SIG-M5 (cell line): ENCODE results near the gene RASL12.
A peak's percentile ranks its signal among the peaks of the same experiment; 100 is the strongest.
"Not testable (repeated sequence)": the region's sequence is repeated elsewhere in the genome, so short reads cannot be mapped to it uniquely, and the experiment has no call there.

Experiments used
- DNase-seq: peaks from one replicate; lab custom pipeline; 2025; lab: John Stamatoyannopoulos, UW

The RASL12 gene

DNA sequence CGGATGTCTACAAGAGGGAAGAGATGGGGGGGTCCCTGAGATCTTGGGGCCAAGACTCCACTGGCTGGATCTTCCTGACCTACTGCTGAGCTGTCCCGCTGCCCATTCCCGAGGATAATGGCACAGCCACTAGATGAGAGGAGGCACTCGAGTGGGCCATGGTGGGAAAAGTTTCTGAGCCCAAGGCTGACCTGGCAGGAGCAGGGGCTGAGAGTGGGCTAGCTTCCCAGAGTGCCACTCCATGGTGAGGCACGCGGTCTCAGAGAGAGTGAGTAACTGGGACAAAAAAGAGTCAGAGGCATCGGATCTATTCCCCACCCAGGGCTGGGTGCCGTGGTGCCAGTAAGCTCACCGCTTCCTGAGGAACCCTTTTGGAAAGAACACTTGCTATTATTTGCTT is 11.7 kb downstream of the RASL12 start:
- no peak for DNase-seq

DNA sequence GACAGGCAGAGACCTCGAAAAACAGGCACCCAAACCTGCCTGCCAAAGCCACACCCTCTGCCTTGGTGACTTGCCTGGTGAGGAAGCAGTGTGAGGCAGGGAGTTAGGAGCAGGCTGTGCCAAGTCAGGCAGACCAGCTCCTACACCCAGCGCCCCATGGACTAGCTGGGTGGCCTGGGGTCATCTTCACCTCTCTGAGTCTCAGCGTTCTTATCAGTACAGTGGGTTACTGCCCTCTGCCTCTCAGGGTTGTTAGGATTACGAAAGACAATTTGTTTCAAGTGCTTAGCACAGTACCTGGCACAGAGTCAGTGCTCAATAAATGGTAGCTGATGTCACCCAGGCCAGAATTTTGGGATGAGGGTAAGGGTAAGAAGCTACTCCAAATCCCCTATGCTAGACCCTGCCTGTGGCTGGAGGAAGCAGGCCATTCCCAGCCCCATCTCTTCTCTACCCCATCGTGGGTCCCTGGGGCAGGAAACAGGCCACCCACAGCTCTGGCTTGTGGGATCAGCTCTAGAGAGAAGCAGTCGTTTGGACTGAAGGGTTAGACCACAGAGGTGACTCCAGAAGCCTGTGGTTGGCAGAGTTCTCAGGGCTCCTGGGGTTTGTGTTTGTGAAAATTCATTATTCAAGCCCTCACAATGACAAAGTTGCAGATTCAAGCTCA is 12.5 kb downstream of the RASL12 start:
- no peak for DNase-seq

DNA sequence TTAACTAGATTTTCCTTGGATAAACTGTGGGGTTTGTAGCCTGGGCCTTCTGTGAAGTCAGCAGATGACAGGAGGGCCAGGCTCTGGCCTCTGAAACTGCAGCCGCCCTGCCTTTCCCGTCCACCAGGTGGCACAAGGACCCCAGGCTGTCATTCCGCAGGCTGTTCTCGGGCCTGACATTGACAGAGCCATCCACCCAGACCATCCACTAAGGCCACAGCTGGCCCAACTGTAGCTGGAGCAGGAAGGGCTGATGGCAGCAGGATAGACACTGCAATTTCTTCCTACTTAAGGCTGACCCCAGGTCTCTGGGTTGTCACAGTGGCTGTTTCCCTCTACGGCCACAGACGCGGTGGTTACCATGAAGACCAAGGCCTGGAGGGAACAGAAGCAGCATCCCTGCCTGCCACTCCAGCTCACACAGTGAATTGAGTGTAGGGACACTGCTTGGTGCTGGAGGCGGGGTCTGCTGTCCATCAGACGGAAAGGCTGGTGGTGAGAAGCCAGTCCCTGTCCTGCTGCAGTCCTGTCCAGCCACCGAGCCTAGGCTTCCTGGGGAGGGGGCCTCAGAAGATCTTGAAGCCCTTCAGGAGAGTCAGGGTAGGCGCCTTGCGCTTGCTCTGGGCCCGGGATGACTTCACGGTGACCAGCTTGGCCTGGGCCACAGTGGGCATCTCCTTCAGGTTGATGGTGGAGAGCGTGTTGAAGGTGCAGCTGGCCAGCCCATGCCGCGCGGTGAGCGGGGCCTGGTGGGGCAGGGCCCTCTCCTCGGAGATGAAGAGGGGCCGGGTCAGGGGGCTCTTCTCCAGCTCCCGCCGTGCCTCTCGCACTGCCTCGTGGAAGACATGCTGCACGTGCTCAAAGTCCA is 13.2 kb downstream of the RASL12 start:
- no peak for DNase-seq

DNA sequence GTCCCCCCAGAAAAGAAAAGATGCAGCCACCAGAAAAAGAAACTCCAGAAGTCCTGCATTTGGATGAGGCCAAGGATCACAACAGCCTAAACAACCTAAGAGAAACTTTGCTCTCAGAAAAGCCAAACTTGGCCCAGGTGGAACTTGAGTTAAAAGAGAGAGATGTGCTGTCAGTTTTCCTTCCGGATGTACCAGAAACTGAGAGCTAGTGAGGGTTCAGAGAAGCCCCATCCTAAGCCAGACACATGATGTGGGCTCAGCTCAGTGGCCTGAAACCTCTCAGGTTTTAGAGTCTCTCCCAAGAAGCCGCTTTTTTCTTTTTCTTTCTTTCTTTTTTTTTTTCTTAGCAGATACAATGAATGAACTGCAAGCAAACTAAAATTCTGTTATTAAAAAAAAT is 14.8 kb downstream of the RASL12 start:
- DNase-seq = no peak

DNA sequence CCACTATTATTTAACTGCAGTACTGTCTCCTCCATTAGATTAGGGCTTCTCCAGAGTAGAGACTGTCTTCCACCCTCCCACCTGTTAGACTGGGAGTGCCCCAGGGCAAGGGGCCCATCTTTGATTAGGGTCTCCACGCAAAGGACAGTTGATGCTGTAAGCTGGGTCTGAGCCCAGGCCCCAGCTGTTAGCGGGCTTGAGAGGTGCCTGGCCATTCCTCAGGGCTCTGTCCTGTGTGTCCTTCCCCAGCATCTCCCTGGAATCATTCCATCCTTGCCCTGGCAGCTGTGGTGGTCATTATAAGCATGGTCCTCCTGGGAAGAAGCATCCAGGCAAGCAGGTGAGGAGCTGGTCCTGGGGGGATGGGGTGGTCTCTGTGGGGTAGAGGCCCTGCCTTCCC is 16.5 kb downstream of the RASL12 start:
- no peak for DNase-seq

DNA sequence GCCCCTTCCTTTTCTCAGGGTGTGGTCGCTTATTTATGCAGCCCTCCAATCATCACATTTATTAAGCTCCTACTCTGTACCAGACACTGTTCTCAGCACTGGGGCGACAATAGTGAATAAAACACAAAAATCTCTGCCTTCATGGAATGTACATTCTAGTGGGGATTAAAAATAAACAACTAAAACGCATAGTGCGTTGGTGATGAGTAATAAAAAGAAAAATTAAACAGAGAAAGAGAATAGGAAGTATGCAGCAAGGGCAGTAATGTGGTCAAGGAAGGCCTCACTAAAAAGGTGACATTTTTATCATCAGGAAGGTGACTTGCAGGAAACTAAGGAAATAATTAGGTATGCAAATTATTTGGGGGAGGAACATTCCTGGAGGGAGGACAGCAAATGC is 17.5 kb downstream of the RASL12 start:
- DNase-seq = no peak

DNA sequence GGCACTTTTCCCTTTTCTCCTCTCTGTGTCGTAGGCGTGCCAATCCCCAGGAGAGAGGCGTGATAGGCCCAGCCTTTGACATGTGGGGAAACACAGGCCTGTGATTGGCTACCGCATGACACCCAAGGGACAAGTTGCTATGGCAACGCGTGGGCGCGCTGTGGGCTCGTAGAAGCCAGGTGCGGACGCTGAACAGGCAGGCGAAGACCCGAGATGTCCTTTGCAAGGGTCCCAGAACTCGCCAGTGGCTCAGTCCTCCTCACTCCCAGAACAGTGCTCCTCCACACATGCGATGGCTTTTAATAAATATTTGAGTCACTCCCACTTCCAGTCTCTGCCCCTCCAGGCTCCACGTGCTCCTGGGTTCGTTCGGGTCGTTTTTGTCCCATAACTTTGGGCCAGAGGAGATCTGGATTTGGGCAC is 18.4 kb downstream of the RASL12 start:
- peak; percentile 30 for DNase-seq

DNA sequence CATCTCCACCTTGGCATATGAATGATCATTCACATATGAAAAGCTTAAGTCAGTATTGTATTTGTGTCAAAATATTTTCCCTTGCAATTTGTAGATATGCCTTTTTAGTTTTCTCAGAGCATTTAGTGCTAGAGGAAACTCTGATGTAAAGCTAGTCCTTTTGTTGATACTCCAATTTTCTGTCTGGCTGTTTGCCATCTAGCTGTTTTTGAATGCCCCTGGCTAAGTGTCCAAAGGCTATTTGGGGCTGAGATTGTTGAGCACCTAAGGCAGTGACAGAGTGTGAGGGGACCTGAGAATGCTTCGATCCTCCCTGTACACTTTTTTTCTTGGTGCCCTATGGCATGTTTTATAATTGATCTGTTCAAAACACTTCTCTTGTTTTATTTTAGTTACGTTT is 19.6 kb downstream of the RASL12 start:
- no peak for DNase-seq

DNA sequence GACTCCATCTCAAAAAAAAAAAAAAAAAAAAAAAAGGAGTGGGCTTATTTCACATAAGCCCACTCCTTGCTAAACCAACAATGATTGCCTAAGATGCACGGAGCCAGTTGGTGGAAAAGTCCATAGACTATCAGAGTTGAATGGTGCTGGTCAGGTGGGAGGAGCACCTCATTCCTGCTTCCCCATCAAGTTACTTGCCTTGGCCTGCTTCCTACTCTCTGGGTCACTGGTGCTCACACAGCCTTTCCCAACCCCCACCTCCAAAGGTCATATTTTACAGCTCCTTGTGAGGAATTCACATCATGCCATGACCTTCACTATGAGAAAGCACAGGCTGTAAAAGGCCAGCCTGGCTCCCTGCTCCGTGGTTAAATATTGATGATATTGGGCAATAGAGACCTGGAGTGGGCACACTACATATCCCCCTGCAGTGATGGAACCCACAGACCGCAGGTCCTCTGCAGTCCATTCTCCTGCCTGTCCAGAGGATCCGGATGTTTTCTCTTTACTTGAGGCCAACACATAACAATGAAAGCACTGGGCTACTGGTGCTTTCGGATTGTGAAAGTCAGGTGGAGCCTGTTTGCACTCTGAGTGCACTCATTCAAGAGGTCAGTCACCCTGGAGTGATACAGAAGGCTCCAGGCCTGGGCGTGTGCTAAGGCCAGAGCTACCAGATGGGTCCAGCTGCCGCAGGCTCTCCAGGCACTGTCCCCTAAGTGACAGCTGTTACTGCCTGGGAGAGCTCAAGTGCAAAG is 22.9 kb downstream of the RASL12 start, which contains the start of gene SLC51B:
SLC51B (plus strand) TSS at position 664 of the 758 bp plus-strand sequence. CDS start 4,618 bp downstream, outside the sequence.
- DNase-seq = no peak

DNA sequence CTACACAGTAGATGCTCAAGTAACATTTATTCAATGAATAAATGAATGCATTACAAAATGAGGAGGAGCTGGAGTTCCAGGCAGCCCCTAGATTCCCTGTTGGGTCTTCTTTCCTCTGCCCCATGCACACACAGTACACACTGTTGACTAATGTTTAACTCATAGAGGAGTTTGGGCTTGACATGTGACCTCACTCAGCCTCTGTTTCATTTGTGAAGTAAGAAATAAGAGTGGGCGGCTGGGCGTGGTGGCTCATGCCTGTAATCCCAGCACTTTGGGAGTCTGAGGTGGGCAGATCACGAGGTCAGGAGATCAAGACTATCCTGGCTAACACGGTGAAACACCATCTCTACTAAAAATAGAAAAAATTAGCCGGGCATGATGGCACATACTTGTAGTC is 23.6 kb downstream of the RASL12 start:
- not testable (repeated sequence) for DNase-seq

DNA sequence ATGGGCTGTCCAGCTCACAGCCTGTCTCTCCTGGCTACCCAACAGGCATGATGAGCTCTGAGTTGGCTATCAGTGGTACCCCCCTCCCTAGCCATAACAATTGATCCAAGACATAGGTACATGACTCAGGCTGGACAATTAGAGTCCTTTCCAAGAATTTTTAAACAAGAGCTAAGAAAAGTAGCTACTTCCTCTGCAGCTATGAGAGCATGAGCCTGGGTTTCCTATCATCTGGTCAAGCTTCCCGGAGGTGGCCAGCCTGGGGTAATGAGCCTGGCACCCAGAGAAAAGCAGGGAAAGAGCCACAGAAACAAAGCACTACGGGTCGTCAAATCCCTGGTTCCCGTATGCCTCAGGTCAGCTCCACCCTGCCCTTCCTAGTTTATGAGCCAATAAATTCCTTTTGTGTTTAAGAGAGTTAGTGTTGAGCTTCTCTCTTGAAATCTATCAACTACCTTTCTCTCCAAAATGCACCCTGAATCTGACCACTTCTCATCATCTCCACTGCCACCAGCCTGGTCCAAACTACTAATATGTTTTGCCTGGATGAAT is 24.9 kb downstream of the RASL12 start:
- DNase-seq = no peak

DNA sequence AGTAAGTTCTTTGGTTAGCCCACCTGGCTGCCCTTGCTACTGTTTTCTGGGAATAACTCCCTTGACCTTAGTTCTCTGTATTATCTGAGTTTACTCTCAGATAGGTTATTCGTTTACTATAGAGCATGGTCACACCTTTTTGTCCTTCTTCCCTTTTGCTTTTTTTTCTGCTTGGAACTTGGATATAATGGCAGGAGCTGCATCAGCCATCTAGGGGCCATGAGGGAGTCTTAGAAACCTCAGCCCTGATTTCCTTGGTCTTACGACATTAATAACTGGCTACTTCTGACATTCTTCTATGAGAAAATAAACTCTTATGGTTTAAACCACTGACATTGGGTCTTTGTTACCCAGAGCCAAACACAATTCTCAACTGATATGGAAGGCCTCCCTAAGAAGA is 26.0 kb downstream of the RASL12 start:
- no peak for DNase-seq

DNA sequence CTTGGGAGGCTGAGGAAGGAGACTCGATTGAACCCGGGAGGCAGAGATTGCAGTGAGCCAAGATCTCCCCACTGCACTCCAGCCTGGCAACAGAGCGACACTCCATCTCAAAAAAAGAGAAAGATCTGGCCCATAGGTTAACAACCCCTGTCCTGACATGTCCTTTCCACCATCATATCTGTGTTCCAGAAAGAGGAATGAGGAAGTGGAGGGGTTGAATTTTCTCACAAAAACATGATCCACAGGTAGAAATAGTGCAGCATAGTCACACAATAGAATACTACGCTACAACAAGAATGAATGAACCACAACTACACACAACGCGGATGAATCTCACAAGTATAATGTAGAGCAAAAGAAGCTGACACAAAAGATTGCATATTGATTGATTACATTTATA is 27.3 kb downstream of the RASL12 start:
- no peak for DNase-seq

DNA sequence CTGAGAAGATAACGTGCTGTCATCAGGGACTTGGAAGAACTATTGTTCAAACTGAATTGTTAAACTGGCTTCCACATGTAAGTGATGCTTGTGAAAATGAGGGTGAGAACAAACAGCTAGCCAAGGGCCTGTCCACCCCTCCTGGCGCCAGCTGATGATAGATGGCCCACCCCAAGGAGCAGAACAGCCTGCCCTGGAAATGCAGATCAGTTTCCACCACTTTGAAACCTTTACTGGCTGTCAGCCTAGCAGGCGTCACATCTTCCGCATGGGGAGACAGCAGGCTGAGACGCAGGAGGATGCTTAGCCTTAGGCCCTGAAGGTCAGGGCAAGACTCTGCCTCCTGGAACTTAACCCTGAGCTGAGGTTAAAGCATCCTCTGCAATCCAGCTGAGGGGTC is 29.0 kb downstream of the RASL12 start:
- no peak for DNase-seq

DNA sequence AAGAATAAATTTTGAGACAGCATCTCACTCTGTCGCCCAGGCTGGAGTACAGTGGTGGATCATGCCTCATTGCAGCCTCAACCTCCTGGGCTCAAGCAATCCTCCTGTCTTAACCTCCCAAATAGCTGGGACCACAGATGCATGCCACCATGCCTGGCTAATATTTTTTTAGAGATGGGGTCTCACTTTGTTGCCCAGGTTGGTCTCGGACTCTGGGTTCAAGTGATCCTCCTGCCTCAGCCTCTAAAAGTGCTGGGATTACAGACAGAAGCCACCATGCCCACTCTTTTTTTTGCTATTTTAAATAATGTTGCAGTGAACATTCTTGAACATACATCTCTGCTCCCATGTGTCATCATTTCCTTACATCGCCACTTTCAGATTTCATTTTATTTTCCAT is 29.4 kb downstream of the RASL12 start:
- DNase-seq = no peak

DNA sequence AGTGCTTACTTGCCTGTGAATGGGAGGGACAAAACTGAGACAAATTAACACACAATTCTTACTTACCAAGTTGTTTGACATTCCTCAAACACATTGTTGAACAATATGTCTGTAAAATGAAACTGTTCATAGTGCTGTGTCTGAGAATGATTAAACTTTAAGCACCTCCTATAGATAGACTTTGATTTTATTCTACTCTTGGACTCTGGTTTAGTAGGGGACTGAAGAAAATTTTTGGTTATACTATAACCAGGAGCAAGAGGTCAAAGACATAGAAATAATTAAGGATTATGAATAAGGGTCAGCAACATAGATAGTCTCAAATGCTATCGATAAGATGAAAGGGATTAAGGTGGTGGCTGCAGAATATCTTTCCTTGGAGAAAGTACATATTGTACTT is 30.5 kb downstream of the RASL12 start:
- DNase-seq = no peak

DNA sequence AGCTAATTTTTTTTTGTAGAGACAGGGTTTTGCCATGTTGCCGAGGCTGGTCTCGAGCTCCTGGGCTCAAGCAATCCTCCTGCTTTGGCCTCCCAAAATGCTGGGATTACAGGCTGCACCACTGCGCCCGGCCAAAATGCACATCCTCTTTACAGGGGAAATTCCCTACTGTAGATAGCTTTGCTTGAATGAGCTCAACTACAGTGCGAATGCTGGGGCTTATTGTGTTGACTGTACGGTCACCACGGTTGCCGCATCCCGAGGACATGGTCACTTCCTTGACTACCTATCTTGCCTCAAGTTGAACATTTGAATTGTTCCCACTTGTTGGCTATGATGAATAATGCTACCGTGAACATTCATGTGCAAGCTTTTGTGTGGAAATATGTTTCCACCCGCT is 33.1 kb downstream of the RASL12 start:
- DNase-seq = no peak

DNA sequence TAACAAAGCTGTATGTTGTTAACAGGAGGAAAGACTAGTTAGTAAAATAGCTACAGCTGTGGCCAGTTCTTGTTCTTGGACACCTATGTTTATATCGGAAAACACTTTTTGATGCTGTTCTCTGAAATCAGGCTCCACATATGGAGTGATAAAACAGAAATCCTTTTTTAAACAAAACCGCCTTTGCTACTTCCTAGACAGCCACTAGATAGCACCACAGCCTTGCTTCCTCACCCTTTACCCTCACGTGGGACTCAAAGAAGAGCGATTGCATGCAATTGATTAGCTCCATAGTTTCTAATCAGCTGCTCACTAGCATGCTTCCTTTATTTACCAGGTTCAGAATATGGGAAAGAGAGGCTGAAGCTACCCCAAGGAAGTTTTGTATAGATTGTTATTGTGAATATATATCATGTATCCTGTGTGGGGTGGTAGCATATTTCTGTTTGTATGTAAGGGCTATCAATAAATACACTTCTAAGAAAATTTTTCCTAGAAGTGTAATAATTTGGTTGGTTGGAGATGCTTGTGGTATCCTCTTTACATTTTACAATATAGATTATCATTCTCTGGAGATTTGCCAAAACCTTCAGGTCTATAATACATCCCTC is 34.0 kb downstream of the RASL12 start:
- DNase-seq = no peak

DNA sequence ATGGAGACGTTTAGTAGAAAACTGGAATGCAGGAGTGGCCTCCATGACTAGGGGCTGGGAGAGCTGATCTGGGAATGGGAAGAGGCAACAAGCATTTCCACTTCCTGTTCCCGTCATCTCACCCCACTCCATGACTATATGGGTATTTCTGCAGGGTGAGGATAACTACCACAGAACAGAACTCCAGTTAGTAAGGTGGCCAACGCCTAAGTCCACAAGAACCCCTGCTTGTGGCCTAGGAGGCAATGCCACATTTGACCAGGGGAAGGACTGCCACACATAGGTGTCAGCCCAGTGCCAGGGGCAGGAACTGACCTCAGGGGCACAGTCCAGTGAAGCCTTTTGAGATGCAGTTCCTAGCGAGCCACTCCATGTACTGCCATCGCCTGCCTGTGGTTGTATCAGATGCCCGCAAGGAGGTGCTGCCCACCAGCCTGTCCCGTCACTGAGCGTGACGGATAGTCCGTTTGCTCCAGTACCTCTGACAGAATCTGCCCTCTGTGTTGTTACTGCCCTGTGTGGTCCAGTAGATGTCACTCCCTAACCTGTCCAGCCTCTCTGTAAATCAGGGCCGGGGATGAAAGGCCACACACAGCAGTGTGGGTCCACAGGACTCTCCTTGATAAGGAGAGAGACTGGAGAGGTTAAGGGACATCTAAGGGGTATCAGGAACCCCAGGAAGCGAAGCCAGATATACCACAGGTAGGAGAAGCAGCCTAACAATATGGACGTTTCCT is 34.8 kb downstream of the RASL12 start:
- DNase-seq = no peak

DNA sequence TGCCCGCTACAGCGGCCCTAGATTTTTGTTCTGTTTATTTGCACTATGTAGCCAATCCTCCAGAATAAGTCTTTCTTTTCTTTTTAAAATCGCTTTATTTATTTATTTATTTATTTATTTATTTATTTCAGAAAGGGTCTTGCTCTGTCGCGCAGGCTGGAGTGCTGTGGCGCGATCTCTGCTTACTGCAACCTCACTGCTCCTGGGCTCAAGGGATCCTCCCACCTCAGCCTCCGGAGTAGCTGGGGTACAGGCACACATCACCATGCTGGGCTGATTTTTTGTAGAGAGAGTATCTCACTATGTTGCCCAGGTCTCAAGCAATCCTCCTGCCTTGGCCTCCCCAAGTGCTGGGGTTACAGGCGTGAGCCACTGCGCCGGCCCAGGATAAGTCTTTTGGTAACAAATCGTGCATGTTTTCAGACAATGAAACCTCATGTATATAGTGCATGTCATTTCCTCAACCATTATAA is 38.0 kb downstream of the RASL12 start:
- DNase-seq = no peak
